Liver (tissue), 9 donors: ENCODE results near the gene DMXL2. TPM values are rescaled to one million over a fixed set of nuclear protein-coding genes. Genes with fewer than 3 reads are reported as not detected.

ENCODE experiments used
- DNase-seq: peaks from one replicate; pipeline ENCODE4 v3.0.0-alpha.2; 2017; ENCODE audit warnings: low spot score
- H3K27ac ChIP-seq, 2 donors: one replicate each; pipeline ENCODE4 v1.7.0; 2013; ENCODE audit warnings: inconsistent platforms in 2 of 2, low read length in 2 of 2, control low read depth in 1 of 2, low read depth in 1 of 2, mild to moderate bottlenecking in 1 of 2
- H3K27me3 ChIP-seq, 4 donors: one replicate each; pipeline versions ENCODE4 v1.6.1 to v1.7.0; 2013; ENCODE audit warnings: low read length in 3 of 4, inconsistent platforms in 1 of 4, mild to moderate bottlenecking in 1 of 4, moderate library complexity in 1 of 4; ENCODE audit not compliant: control insufficient read depth in 4 of 4, insufficient read depth in 4 of 4
- H3K36me3 ChIP-seq, 4 donors: one replicate each; pipeline versions ENCODE4 v1.6.1 to v1.7.0; 2013; ENCODE audit warnings: low read length in 3 of 4, mild to moderate bottlenecking in 3 of 4, low read depth in 1 of 4, moderate library complexity in 1 of 4; ENCODE audit not compliant: control insufficient read depth in 4 of 4, insufficient read depth in 3 of 4
- H3K4me1 ChIP-seq, 4 donors: one replicate each; pipeline versions ENCODE4 v1.6.1 to v1.7.0; 2013; ENCODE audit warnings: low read length in 3 of 4, mild to moderate bottlenecking in 3 of 4, moderate library complexity in 1 of 4; ENCODE audit not compliant: control insufficient read depth in 4 of 4, insufficient read depth in 4 of 4
- H3K4me3 ChIP-seq, 3 donors: one replicate each; pipeline versions ENCODE4 v1.6.1 to v1.7.0; 2013; ENCODE audit warnings: low read length in 3 of 3, control low read depth in 1 of 3, low read depth in 1 of 3, mild to moderate bottlenecking in 1 of 3
- H3K9ac ChIP-seq, 2 donors: one replicate each; pipeline ENCODE4 v1.7.0; 2013; ENCODE audit warnings: low read length in 2 of 2, mild to moderate bottlenecking in 2 of 2, moderate library complexity in 2 of 2, control low read depth in 1 of 2, low read depth in 1 of 2
- H3K9me3 ChIP-seq, 4 donors: one replicate each; pipeline versions ENCODE4 v1.6.1 to v1.7.0; 2013; ENCODE audit warnings: low read length in 3 of 4; ENCODE audit not compliant: control insufficient read depth in 4 of 4
- CTCF ChIP-seq: fragments of 150-350 bp; IDR thresholded peaks from 2 replicates; pipeline ENCODE4 v1.5.1; 2017; ENCODE audit warnings: improper control_type of control experiment, low read depth, low read length; ENCODE audit not compliant: missing input control
- EGR1 ChIP-seq, 2 donors: IDR thresholded peaks; 2 replicates each; pipeline ENCODE4 v1.6.1; 2016 to 2018; ENCODE audit warnings: antibody characterized with exemption in 2 of 2, low read depth in 2 of 2
- FOXA1 ChIP-seq: IDR thresholded peaks from 2 replicates; pipeline ENCODE4 v1.6.1; 2016; ENCODE audit warnings: antibody characterized with exemption
- FOXA2 ChIP-seq: IDR thresholded peaks from 2 replicates; pipeline ENCODE4 v1.6.1; 2016; ENCODE audit warnings: antibody characterized with exemption
- GABPA ChIP-seq, 2 donors: IDR thresholded peaks in 1 of 2; conservative IDR thresholded peaks in 1 of 2; 2 replicates each; pipeline ENCODE4 v1.6.1; 2016; ENCODE audit warnings: antibody characterized with exemption in 2 of 2, mild to moderate bottlenecking in 1 of 2, moderate library complexity in 1 of 2
- HNF4A ChIP-seq, 2 donors: conservative IDR thresholded peaks; 2 replicates each; pipeline ENCODE4 v1.6.1; 2016; ENCODE audit warnings: antibody characterized with exemption in 2 of 2, mild to moderate bottlenecking in 2 of 2
- HNF4G ChIP-seq: IDR thresholded peaks from 2 replicates; pipeline ENCODE4 v1.6.1; 2016; ENCODE audit warnings: antibody characterized with exemption
- JUND ChIP-seq, 2 donors: IDR thresholded peaks; 2 replicates each; pipeline ENCODE4 v1.6.1; 2016; ENCODE audit warnings: antibody characterized with exemption in 2 of 2
- NR2F2 ChIP-seq: IDR thresholded peaks from 2 replicates; pipeline ENCODE4 v1.6.1; 2016; ENCODE audit warnings: antibody characterized with exemption
- RAD21 ChIP-seq, 2 donors: IDR thresholded peaks; 2 replicates each; pipeline ENCODE4 v1.6.1; 2016; ENCODE audit warnings: antibody characterized with exemption in 2 of 2, mild to moderate bottlenecking in 2 of 2
- RXRA ChIP-seq, 2 donors: IDR thresholded peaks; 2 replicates each; pipeline ENCODE4 v1.6.1; 2017 to 2018; ENCODE audit warnings: antibody characterized with exemption in 2 of 2, mild to moderate bottlenecking in 1 of 2
- SP1 ChIP-seq: IDR thresholded peaks from 2 replicates; pipeline ENCODE4 v1.6.1; 2018; ENCODE audit warnings: antibody characterized with exemption, mild to moderate bottlenecking
- TAF1 ChIP-seq: conservative IDR thresholded peaks from 2 replicates; pipeline ENCODE4 v1.6.1; 2016; ENCODE audit warnings: antibody characterized with exemption, mild to moderate bottlenecking
- YY1 ChIP-seq: IDR thresholded peaks from 2 replicates; pipeline ENCODE4 v1.6.1; 2016; ENCODE audit warnings: antibody characterized with exemption, mild to moderate bottlenecking
- ZBTB33 ChIP-seq: IDR thresholded peaks from 2 replicates; pipeline ENCODE4 v1.6.1; 2016; ENCODE audit warnings: antibody characterized with exemption
- WGBS: extraction: QIAGEN DNeasy Blood & Tissue Kit; methylation state at CpG from one replicate; pipeline ENCODE4 v1.1.7; 2013; 5-methylcytosine and 5-hydroxymethylcytosine counted together
- polyA plus RNA-seq, 2 donors: library from polyadenylated mRNA; stranded (reverse) in 1 of 2; unstranded in 1 of 2; fragments of 200-250 nt in 1 of 2; fragments of >200 nt in 1 of 2; fragmentation: Nextera tagmentation in 1 of 2; extraction: Ambion mirVana in 1 of 2; gene quantifications; one replicate each; pipeline versions ENCODE4 v1.2.1 to v1.2.3, GENCODE V29; 2013 to 2015
- total RNA-seq, 2 donors: library from RNA; depleted of rRNA; stranded (reverse); fragments of >200 nt; gene quantifications; one replicate each; pipeline ENCODE4 v1.2.3, GENCODE V29; 2014
- TF ChIP-seq, protein P1 (sequence below): IDR thresholded peaks from 2 replicates; pipeline ENCODE4 v1.6.1; 2016; ENCODE audit warnings: antibody characterized with exemption
- TF ChIP-seq, protein P2 (sequence below): IDR thresholded peaks from 2 replicates; pipeline ENCODE4 v1.6.1; 2016; ENCODE audit warnings: antibody characterized with exemption, mild to moderate bottlenecking
- TF ChIP-seq, protein P3 (sequence below): IDR thresholded peaks from 2 replicates; pipeline ENCODE4 v1.6.1; 2016; ENCODE audit warnings: antibody characterized with exemption
- donor health status: healthy.
- donor health status: healthy.
- donor health status: healthy.
- donor health status: healthy.
- donor health status: healthy.

Gene DMXL2
- total and polyA plus RNA-seq, 4 donors, result 3.4 to 58.5 (median 17.6) TPM

GRCh38 chr15:51497806-51498205 lies 124.8 kb downstream of the DMXL2 start:
- no peaks in the 10 kb centered on the region for H3K36me3 ChIP-seq
- no peaks in the 10 kb centered on the region for H3K27me3 ChIP-seq

More at GRCh38 chr15:51497806-51498205, 124.8 kb downstream of the DMXL2 start:
- no peak overlapping the region for H3K27ac ChIP-seq
- H3K4me3 ChIP-seq, result no peak overlapping the region
- no peak overlapping the region for H3K9ac ChIP-seq
- DNase-seq, result no peak
- TF ChIP-seq GABPA (IDR thresholded peaks at IDR 0.05 in 1 of 2, conservative IDR thresholded peaks at IDR 0.05 in 1 of 2) (no peak), SP1 (no peak), YY1 (no peak), RXRA (IDR thresholded peaks at IDR 0.05) (no peak), TAF1 (no peak), NR2F2 (no peak), HNF4A (conservative IDR thresholded peaks at IDR 0.05) (no peak), FOXA1 (no peak), ZBTB33 (no peak), FOXA2 (no peak), CTCF (no peak), JUND (IDR thresholded peaks at IDR 0.05) (no peak), RAD21 (IDR thresholded peaks at IDR 0.05) (no peak), EGR1 (IDR thresholded peaks at IDR 0.05; ENCODE audit: low read depth in 2 of 2) (no peak), HNF4G (no peak)
- TF ChIP-seq, protein P1, sequence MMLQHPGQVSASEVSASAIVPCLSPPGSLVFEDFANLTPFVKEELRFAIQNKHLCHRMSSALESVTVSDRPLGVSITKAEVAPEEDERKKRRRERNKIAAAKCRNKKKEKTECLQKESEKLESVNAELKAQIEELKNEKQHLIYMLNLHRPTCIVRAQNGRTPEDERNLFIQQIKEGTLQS, result no peak
- TF ChIP-seq, protein P2, sequence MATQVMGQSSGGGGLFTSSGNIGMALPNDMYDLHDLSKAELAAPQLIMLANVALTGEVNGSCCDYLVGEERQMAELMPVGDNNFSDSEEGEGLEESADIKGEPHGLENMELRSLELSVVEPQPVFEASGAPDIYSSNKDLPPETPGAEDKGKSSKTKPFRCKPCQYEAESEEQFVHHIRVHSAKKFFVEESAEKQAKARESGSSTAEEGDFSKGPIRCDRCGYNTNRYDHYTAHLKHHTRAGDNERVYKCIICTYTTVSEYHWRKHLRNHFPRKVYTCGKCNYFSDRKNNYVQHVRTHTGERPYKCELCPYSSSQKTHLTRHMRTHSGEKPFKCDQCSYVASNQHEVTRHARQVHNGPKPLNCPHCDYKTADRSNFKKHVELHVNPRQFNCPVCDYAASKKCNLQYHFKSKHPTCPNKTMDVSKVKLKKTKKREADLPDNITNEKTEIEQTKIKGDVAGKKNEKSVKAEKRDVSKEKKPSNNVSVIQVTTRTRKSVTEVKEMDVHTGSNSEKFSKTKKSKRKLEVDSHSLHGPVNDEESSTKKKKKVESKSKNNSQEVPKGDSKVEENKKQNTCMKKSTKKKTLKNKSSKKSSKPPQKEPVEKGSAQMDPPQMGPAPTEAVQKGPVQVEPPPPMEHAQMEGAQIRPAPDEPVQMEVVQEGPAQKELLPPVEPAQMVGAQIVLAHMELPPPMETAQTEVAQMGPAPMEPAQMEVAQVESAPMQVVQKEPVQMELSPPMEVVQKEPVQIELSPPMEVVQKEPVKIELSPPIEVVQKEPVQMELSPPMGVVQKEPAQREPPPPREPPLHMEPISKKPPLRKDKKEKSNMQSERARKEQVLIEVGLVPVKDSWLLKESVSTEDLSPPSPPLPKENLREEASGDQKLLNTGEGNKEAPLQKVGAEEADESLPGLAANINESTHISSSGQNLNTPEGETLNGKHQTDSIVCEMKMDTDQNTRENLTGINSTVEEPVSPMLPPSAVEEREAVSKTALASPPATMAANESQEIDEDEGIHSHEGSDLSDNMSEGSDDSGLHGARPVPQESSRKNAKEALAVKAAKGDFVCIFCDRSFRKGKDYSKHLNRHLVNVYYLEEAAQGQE, result no peak
- TF ChIP-seq, protein P3, sequence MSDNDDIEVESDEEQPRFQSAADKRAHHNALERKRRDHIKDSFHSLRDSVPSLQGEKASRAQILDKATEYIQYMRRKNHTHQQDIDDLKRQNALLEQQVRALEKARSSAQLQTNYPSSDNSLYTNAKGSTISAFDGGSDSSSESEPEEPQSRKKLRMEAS, result no peak
- peaks cover 0 to 15% (median 12%) of the 10 kb centered on the region in 4 donors for H3K4me1 ChIP-seq
- WGBS, result 93% methylated on average over 3 of the region's 3 CpGs
- no peaks in the 10 kb centered on the region for H3K9me3 ChIP-seq
